GM06990 (cell line): ENCODE measurements around the gene HSPA4L.

Experiments used
- DNase-seq: peaks from one replicate; pipeline ENCODE4 v3.0.0-alpha.2; 2011; ENCODE audit not compliant: insufficient read length; ENCODE audit errors: extremely low read depth
- H3K27me3 ChIP-seq: replicated peaks from 2 replicates; pipeline ENCODE4 v1.6.0; 2011; ENCODE audit warnings: low read length; ENCODE audit not compliant: control insufficient read depth, insufficient read depth
- H3K36me3 ChIP-seq: 2 replicates; pipeline ENCODE4 v1.5.1; 2011; ENCODE audit warnings: low read length; ENCODE audit not compliant: control insufficient read depth, insufficient read depth
- H3K4me3 ChIP-seq: replicated peaks from 2 replicates; pipeline ENCODE4 v1.5.1; 2011; ENCODE audit warnings: low read depth, mild to moderate bottlenecking, control low read depth, low read length
- TF ChIP-seq, protein P1 (sequence below): IDR thresholded peaks from 2 replicates; pipeline ENCODE4 v1.5.1; 2011; ENCODE audit warnings: low read length, control low read depth, mild to moderate bottlenecking, inconsistent platforms; ENCODE audit not compliant: insufficient read depth, poor library complexity, severe bottlenecking

Gene HSPA4L

DNA sequence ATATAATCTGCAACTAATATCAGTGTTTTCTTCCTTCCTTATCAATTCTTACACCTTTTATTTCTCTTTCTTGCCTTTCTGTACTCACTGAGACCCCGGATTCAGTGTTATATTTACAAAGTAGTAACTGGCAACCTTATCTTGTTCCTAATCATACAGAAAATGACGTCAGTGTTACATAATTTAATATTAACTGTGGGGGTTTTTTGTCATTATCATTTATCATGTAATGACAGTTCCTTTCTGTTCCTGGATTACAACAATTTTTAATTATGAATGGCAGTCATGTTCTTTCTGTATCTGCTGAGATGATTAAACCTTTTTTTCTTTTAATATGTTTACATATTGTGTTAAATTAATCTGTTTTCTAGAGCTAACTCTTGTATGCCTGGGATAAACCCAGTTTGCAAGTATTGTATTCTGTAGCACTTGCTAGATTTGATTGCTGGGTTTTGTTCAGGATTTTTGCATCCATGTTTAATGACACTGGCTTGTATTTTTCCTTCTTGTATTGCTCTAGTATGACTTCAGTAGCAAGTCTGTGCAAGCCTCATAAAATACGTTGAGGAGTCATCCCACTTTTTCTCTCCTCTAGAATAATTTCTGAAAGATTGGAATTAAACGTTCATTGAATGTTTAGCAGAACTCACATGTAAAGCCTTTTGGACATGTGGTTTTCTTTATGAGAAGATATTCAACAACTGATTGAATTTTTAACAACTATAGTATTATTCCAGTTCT is 10.4 kb upstream of the HSPA4L start:
- DNase-seq, result no peak
- H3K27me3 ChIP-seq, result no peaks in the 10 kb centered on the region
- H3K36me3 ChIP-seq, result no peaks in the 10 kb centered on the region
- TF ChIP-seq, protein P1, sequence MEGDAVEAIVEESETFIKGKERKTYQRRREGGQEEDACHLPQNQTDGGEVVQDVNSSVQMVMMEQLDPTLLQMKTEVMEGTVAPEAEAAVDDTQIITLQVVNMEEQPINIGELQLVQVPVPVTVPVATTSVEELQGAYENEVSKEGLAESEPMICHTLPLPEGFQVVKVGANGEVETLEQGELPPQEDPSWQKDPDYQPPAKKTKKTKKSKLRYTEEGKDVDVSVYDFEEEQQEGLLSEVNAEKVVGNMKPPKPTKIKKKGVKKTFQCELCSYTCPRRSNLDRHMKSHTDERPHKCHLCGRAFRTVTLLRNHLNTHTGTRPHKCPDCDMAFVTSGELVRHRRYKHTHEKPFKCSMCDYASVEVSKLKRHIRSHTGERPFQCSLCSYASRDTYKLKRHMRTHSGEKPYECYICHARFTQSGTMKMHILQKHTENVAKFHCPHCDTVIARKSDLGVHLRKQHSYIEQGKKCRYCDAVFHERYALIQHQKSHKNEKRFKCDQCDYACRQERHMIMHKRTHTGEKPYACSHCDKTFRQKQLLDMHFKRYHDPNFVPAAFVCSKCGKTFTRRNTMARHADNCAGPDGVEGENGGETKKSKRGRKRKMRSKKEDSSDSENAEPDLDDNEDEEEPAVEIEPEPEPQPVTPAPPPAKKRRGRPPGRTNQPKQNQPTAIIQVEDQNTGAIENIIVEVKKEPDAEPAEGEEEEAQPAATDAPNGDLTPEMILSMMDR, result no peak
- no peak overlapping the region for H3K4me3 ChIP-seq

DNA sequence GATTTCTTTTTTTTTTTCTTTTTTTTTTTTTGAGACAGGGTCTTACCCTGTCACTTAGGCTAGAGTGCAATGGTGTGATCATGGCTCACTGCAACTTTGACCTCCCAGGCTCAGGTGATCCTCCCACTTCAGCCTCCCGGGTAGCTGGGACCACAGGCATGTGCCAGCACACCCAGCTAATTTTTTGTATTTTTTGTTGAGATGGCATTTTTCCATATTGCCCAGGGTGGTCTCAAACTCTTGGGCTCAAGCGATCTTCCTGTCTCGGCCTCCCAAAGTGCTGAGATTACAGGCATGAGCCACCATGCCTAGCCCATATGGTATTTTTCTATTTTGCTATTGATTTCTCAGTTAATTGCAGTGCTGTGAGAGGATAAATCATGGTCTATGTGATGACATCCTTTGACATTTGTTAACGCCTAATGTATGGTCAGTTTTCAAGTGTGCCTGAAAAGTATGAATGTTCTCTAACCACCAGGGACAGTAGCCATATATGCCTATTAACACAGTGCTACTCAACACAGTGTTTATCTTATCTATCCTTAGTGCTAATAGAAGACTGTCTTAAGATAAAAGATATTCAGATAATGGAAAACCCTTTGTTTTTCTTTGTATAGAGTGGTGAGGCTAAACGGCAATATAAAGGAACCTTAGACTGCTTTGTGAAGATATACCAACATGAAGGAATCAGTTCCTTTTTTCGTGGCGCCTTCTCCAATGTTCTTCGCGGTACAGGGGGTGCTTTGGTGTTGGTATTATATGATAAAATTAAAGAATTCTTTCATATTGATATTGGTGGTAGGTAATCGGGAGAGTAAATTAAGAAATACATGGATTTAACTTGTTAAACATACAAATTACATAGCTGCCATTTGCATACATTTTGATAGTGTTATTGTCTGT is 9.1 kb upstream of the HSPA4L start:
- no peak for DNase-seq
- no peak overlapping the region for H3K4me3 ChIP-seq
- H3K36me3 ChIP-seq, result no peaks in the 10 kb centered on the region
- TF ChIP-seq, protein P1, result no peak
- no peaks in the 10 kb centered on the region for H3K27me3 ChIP-seq

DNA sequence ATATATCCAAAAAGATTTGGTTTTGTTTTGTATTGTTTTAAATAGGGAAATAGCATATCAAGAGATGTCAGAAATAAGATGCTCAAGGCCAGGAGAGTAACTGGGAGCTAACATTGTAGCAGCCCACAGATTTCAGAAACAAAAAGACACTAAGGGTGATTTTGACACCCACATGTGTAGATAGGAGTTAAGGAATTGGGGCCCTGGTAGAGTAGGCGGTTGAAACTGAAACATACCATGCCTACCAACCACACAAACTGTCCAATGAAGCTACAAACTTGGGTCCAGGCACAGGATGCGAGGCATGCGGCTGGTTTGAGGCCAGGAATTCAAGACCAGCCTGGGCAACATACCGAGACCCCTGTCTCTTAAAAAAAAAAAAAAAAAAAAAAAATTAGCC is 6.3 kb upstream of the HSPA4L start:
- no peak for DNase-seq
- Histone ChIP-seq H3K27me3 (no peaks in the 10 kb centered on the region), H3K36me3 (no peaks in the 10 kb centered on the region), H3K4me3 (no peak overlapping the region)
- TF ChIP-seq, protein P1, result no peak

DNA sequence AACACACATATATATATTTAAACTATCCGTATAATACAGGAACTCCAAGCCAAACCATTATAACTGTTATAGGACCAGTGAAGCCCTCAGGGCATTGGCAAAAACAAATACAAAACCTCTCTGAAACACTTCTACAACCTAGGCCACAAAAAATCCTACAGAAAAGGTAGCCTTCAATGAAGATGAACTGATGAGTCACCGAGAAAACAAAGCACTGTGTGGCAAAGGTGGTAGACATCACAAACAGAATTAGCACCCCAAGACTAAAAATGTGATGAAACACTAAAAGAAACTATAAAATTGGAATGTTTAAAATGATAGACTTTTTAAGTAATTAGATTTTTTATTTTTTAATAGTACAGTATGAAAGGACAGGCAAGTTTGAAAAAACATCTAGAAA is 5.5 kb upstream of the HSPA4L start:
- H3K27me3 ChIP-seq, result no peaks in the 10 kb centered on the region
- no peak overlapping the region for H3K4me3 ChIP-seq
- DNase-seq, result no peak
- H3K36me3 ChIP-seq, result no peaks in the 10 kb centered on the region
- TF ChIP-seq, protein P1, result no peak

DNA sequence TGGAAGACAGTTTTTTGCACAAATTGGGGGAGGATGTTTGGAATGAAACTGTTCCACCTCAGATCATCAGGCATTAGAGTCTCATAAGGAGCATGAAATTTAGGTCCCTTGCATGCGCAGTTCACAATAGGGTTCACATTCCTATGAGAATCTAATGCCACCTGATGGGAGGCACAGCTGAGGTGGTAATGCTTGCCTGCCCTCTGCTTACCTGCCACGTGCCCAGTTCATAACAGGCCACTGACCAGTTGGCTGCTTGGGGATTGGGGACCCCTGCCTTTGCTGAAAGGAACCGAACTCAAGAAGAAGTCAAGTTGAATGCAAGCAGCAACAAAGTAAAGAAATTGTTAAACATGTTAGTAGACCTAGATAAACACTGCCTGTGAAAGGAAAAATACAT is 4.6 kb upstream of the HSPA4L start:
- no peak for DNase-seq
- no peaks in the 10 kb centered on the region for H3K27me3 ChIP-seq
- H3K4me3 ChIP-seq, result no peak overlapping the region
- no peaks in the 10 kb centered on the region for H3K36me3 ChIP-seq
- TF ChIP-seq, protein P1, result no peak
